HuH-7.5 (cell line): ENCODE results near the gene ARL13B.
"Not testable (repeated sequence)": the region's sequence is repeated elsewhere in the genome, so short reads cannot be mapped to it uniquely, and the experiment has no call there.

Source experiments
- DNase-seq: peaks from one replicate; pipeline ENCODE4 v3.0.0; 2011; ENCODE audit warnings: low spot score

Gene ARL13B

GRCh38 chr3:93979850-93980676, at the start of gene ARL13B:
Gene ARL13B, plus strand, starts transcription at chr3:93980155. Its CDS starts 269 bp downstream, at chr3:93980424.
- DNase-seq = peak; percentile 97

GRCh38 chr3:93931597-93932229, 48.2 kb upstream of the ARL13B start:
- no peak for DNase-seq

GRCh38 chr3:93934366-93935046, 45.4 kb upstream of the ARL13B start:
- no peak for DNase-seq

- DNase-seq = no peak
These were observed 43.4 kb upstream of the ARL13B start for GRCh38 chr3:93936549-93936948.

GRCh38 chr3:93937485-93937884, 42.5 kb upstream of the ARL13B start:
- not testable (repeated sequence) for DNase-seq

GRCh38 chr3:93949958-93950357, 30.0 kb upstream of the ARL13B start:
- DNase-seq = not testable (repeated sequence)

GRCh38 chr3:93961026-93961425, 18.9 kb upstream of the ARL13B start:
- no peak for DNase-seq

GRCh38 chr3:93961489-93961888, 18.5 kb upstream of the ARL13B start:
- DNase-seq = no peak

- DNase-seq = no peak
These were observed 17.2 kb upstream of the ARL13B start for GRCh38 chr3:93962798-93963197.

- DNase-seq = not testable (repeated sequence)
These were observed 14.8 kb upstream of the ARL13B start for GRCh38 chr3:93965106-93965505.

GRCh38 chr3:93969443-93969842, 10.5 kb upstream of the ARL13B start:
- DNase-seq = no peak

GRCh38 chr3:93969997-93970396, 10.0 kb upstream of the ARL13B start:
- no peak for DNase-seq

GRCh38 chr3:93973131-93974126, 6.5 kb upstream of the ARL13B start, which contains the start of gene PROS1:
Gene PROS1, minus strand, starts transcription at chr3:93973896. Its CDS starts 147 bp downstream, at chr3:93973749.
- DNase-seq = peak; percentile 71

GRCh38 chr3:93981649-93982048, 1.7 kb downstream of the ARL13B start:
- DNase-seq = no peak

- DNase-seq = no peak
These were observed 3.5 kb downstream of the ARL13B start for GRCh38 chr3:93983408-93983807.

GRCh38 chr3:93984618-93985017, 4.7 kb downstream of the ARL13B start:
- no peak for DNase-seq

GRCh38 chr3:93988283-93988682, 8.3 kb downstream of the ARL13B start:
- DNase-seq = no peak

GRCh38 chr3:93988764-93989163, 8.8 kb downstream of the ARL13B start:
- no peak for DNase-seq

GRCh38 chr3:93989241-93989640, 9.3 kb downstream of the ARL13B start:
- DNase-seq = no peak

GRCh38 chr3:93991631-93992030, 11.7 kb downstream of the ARL13B start:
- DNase-seq = no peak

- no peak for DNase-seq
These were observed 12.3 kb downstream of the ARL13B start for GRCh38 chr3:93992207-93992606.

- DNase-seq = no peak
These were observed 14.1 kb downstream of the ARL13B start for GRCh38 chr3:93994056-93994455.
